Peyer's patch (tissue), 4 donors: ENCODE results near the gene ZNF276.

Source experiments
- CTCF ChIP-seq, 6 experiments: fragments of 450-650 bp in 4 of 6; fragments of 200-600 bp in 2 of 6; sonication (generic) in 1 of 6; IDR thresholded peaks; one replicate each; pipeline ENCODE4 v1.5.1; 2017 to 2019; ENCODE audit warnings: antibody characterized with exemption in 6 of 6, mild to moderate bottlenecking in 3 of 6, moderate library complexity in 1 of 6
- POLR2A ChIP-seq, 2 donors: fragments of 450-650 bp; IDR thresholded peaks; one replicate each; pipeline ENCODE4 v1.5.1; 2017; ENCODE audit warnings: antibody characterized with exemption in 2 of 2, mild to moderate bottlenecking in 2 of 2, moderate library complexity in 2 of 2

DNA sequence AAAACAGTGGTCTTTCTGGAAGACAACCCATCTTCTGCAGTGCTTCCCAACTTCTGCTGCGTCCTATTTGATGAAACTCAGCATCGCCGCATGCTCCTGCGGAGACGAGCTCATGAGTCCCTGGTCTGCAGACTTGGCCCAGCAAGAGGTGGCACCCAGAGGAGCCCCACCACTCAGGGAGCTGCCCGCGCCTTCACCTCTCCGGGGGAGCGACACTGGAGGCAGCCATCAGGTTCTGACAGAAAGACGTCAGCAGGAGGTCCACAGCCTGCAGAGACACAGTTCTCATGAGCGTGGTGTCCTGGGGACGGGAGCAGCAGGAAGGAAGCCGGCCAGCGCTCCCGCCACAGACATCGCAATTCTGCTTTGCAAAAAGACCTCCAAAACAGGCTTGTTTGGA, 49.0 kb downstream of the ZNF276 start:
- TF ChIP-seq POLR2A (IDR thresholded peaks at IDR 0.05) (no peak), CTCF (IDR thresholded peaks at IDR 0.05) (no peak)
